NCI-H226 (cell line): ENCODE results near the gene CROCC.
"Not testable (repeated sequence)": the region's sequence is repeated elsewhere in the genome, so short reads cannot be mapped to it uniquely, and the experiment has no call there.

Experiments used
- DNase-seq: peaks from one replicate; pipeline ENCODE4 v3.0.0-alpha.2; 2015

Gene CROCC, protein sequence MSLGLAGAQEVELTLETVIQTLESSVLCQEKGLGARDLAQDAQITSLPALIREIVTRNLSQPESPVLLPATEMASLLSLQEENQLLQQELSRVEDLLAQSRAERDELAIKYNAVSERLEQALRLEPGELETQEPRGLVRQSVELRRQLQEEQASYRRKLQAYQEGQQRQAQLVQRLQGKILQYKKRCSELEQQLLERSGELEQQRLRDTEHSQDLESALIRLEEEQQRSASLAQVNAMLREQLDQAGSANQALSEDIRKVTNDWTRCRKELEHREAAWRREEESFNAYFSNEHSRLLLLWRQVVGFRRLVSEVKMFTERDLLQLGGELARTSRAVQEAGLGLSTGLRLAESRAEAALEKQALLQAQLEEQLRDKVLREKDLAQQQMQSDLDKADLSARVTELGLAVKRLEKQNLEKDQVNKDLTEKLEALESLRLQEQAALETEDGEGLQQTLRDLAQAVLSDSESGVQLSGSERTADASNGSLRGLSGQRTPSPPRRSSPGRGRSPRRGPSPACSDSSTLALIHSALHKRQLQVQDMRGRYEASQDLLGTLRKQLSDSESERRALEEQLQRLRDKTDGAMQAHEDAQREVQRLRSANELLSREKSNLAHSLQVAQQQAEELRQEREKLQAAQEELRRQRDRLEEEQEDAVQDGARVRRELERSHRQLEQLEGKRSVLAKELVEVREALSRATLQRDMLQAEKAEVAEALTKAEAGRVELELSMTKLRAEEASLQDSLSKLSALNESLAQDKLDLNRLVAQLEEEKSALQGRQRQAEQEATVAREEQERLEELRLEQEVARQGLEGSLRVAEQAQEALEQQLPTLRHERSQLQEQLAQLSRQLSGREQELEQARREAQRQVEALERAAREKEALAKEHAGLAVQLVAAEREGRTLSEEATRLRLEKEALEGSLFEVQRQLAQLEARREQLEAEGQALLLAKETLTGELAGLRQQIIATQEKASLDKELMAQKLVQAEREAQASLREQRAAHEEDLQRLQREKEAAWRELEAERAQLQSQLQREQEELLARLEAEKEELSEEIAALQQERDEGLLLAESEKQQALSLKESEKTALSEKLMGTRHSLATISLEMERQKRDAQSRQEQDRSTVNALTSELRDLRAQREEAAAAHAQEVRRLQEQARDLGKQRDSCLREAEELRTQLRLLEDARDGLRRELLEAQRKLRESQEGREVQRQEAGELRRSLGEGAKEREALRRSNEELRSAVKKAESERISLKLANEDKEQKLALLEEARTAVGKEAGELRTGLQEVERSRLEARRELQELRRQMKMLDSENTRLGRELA (N-terminal part only)

DNA sequence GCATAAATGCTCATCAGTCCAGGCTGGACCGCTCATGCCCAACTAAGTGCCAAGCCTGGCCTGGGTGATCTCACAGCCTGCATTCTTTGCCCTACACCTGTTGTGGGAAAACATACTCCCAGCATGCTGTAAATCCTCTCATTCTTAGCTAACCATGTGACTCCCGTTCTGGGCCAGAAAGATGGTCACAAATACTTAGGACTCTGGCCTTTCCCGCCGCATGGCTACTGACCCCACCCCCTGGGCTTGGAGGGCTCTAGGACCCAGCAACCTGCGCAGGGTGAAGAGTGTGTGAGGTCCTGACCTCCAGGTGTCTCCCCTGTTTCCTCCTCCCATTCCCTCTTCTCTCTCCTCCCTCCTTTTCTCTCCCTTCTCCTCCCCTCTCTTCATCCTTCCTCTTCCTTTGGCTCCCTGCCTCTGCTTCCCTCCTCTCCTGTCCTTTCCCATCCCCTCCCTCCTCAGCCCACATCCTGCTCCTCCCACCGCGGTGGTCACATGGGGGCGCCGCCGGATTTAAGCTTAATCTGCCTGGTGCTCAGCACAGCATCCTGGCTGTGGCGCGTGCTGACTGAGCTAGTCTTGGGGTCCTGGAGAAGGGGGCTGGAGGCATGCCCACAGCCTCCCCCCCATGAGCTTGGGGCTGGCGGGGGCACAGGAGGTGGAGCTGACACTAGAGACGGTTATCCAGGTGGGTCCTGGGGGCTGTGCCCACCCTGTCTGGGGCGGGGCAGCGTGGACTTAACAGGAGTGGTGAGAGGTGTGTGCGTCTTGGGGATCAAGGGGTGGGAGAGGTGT is at the start of gene CROCC:
CROCC (plus strand) TSS at position 541 of the 795 bp plus-strand sequence; CDS start at position 629, 88 bp downstream.
- DNase-seq = peak; percentile 73

DNA sequence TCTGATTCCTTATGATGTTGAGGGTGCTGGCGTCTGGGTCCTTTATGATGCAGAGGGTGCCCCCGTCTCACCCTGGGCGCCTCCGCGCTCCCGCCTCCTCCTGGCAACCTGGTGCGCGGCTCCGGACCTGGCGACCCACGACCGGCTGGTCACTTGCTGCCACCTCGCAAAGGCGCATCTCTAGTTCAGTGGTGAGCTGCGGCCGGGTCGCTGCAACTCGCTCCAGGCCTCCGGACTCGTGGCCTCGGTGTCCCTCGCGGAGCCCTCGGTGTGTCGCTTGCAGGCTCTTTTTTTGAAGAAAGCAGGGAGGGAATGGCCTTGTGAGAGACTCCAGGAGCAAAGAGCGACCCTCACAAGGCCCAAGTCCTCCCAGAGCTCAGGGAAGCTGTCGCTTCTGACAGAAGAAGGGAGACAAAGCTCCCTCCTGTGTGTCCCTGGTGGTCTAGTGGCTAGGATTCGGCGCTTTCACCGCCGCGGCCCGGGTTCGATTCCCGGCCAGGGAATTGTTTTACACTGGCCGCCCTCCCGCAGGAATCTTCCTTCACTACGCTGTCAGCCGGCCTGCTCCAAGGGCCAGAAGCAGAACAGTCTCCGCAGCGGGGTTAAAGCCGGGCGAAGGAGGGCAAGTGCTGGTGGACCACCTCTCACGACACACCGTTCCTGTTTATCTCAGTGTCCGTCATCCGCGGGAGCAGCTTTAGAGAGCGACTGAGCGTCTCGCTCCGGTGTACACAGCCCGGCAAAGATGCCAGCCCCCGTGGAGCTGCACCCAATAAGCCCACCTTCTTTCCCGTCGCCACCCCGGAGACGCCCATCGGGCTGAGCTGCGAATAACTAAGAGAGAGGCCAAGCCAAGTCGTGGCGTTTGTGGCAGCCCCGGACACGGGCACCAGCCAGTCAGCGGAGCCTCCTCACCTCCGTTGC is 49.3 kb upstream of the CROCC start:
- DNase-seq = peak; percentile 5

DNA sequence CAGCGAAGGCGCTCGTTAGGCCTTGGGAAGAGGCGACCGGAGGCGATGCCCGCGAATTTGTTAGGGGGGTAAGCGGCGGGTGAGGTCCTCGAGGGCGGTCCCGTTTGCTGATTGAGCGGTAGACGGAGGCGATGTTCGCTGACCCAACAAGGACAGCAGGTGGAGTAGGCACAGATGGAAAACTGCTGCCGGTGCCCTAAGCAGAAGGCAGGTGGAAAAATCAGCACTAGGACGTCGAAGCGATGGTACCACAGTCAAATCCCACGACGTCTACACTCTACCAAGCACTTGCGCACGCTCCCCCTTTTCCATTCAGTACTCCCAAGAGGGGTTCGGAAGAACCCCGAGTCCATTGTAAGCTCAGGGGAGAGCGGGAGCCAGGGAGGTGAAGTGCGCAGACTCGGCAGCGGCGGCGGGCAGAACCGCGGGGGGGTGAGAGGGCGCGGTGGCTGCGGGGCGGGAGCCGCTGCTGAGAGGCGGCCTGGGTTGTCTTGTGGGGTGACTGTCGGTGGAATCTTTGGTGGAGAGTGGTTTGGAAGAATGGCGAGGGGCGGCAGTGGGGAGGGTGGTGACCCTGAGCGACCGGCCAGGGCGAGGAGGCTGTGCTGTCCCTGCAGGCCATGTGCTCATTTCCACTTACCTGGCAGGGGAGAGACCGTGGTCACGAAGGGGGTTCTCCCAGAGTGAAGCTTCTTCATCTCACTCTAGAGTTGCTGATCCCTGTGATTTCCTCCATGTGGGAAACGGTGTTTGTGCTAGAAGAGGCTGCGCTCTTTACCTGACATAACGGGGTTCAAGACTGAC is 48.5 kb upstream of the CROCC start:
- DNase-seq = not testable (repeated sequence)

DNA sequence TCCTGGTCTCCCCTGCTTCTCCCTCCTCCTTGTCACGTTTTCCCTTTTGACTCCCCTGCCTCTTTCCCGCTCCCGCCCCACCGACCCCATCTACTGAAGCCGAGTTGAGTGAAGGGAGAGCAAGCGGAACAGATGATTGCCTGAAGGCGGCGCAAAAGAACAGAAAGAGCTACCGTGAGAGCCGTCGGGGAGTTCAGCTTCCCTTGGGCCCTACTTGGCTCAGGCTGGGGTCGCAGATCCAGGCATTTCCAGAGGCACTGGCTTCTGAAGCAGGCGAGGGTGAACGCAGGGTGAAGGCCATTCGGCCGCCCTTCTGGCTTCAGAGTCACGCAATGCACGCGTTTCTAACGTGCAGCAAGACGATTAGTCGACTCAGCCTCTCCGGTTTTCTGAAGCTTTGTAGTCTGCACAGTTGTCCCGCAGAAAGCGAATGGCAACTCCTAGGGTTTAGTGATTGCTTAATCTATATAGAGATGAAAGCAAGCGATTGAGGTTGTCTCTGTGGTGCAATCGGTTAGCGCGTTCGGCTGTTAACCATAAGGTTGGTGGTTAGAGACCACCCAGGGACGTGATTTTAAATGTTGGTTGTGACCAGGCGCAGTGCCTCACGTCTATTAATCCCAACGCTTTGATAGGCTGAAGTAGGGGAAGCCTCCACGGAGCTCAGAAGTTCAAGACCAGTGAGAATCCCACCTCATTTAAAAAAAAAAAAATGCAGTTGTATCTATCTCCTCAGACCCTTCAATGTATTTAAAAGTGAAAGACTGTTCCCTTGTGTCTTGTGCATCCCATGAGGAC is 46.6 kb upstream of the CROCC start:
- not testable (repeated sequence) for DNase-seq

DNA sequence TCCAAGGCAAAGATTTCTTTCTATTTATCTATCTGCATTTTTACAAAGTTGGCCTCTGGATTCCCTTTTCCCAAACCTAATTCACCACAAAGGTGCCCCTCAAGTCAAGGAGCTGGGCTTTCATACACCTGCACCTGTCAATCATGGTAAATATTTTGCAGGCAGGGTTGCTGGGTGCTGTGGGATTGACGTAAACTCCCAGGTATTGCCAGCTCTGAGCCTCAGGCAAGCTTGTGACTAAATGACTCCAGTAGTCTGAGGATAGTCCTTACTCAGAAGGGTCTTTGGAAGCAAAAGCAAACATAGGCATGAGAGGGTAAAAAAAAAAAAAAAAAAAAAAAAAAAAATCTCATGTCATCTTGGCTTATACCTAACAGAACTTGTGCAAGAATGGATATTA is 40.0 kb upstream of the CROCC start:
- not testable (repeated sequence) for DNase-seq

DNA sequence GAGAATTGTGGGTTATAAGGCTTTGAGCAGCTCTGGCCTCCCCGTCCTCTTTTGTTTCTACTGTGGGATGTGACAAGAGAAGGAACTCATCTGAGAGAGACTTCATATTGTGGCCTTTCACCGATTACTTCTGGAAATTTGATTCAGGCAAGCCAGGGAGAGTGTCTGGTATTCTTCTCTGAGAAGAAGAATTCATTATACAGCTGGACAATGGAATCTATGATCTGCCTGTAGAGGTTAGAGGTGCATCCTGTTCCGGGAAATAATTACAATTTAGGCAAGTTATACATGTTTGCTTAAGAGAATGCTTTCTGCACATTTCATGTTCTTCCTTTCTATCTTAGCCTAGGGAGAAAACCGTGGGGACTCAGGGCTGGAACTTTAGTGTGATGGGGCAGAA is 38.7 kb upstream of the CROCC start:
- DNase-seq = no peak

DNA sequence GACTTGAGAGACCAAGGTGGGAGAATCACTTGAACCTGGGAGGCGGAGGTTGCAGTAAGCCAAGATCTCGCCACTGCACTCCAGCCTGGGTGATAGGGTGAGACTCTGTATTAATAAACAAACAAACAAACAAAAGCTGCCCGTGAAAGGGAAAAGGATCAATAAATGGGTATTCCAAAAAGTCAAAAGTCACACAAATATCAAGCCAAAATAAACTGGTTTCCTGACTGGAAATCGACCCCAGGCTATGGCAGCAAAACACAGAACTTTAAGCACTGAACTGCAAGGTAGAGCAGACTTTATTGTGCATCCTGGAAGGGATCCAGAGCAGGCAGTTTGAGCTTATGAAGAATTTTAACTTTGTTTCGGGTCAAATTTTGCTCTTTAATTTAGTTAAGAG is 37.2 kb upstream of the CROCC start:
- DNase-seq = not testable (repeated sequence)

DNA sequence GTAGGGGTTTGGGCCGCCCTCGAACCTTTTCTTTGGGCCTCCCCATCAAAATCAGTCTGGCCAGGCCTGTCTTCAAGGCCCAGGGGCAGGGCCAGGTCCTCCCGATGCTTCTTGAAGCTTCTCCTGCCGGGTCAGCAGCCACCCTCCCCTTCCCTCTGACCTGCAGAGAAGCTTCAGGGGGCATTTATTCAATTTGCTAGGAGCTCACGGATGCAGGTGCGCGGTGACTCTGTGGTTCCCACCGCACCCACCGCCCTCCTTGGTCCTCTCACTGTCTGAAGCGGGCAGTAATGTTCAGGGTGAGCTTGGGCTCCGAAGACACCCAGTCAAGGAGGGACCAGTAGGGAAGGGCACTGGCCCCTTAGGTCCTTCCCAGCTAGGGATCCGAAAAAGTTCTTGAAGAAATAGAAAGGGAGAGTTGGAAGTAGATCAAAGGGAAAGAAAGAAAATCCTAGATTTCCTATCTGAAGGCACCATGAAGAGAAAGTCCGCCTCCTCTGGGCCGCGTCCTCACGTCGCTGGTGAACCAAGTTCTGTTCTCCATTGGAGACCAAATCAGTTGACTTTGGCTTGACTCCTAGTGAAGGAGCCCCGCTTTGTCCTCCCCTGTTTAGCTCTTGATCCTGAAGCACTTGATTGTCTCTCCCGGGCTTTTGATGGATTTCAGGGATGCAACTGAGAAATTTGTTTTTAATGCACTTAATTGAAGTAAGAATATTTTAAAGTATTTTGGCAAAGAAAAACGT is 34.7 kb upstream of the CROCC start:
- DNase-seq = no peak

DNA sequence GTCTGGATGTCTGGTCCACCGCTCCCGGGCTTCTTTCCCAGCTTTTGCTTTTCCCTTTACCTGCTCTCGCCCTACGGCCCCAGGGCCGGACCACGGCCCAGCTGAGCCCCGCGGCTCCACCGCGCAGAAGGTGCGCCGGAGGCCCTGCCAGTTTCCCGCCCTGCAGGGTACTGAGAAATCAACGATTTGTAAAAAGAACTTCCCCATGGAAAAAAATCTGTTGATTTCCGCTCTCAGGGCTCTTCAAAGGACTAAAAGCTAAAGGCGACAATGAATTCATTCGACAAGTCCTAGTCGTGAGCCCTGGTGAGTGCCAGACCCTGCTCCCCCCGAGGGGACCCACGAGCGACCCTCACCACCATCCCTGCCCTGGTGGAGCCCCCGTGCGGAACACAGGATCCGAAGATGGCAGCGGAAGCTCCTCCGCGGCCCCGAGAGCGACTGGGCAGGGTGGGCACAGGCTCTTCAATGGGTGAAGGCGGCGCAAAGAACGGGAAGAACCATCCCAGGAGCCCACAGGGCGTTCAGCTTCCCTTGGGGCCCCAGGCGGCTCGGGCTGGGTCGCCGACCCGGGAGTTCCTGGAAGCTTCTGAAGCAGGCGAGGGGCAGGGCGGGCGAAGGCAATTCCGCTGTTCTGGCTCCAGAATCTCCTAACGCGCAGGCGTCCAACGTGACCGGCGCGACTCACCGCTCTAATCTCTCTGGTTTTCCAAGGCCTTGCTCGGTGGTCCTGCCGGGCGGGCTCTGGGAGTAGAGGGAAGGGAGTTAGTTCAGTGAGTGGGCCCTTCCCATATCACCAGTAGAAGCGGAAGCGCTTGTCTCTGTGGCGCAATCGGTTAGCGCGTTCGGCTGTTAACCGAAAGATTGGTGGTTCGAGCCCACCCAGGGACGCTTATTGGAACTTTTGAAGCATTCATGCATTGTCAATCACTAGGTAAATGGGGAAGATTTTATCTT is 32.6 kb upstream of the CROCC start:
- peak; percentile 82 for DNase-seq

DNA sequence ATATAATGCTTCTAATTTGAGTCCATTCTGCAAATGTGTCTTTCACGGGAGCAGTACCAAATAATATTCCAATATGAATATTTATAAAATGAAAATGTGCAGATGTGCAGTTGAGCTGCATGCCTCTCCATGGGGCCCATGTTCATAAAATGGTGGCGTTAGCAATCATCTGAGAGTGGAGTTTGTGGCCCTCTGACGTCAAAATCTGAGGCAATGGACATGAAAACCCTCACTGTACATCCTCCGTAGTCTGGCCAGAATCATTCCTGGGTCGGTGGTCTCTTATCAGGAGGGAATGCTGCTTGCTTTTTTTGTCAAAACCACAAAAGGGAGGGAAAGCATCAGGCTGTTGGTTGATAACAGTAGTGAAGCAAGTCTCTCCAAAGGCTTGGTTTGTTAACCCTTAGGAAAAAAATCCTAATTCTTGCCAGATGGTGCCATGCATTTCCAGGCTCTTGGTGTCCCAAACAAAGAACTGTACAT is 31.2 kb upstream of the CROCC start:
- DNase-seq = not testable (repeated sequence)

DNA sequence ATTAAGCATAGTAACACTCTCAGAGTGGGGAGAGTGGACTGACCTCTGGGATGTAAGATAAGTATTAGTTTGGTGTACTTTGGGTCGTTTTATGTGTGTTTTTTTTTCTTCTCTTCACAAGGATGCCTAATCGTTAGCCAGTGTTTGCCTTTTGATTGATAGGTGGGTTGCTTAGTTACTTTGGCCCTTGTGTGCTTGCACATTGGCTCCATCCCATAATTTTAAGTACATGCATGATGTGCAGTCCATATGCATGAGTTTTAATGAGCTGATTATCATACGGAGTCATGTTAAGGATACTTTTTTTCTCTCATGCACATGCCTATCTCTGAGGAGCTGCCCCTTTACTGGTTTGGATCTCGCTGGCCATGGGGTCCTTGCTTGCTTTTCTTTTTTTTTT is 30.7 kb upstream of the CROCC start:
- DNase-seq = not testable (repeated sequence)

DNA sequence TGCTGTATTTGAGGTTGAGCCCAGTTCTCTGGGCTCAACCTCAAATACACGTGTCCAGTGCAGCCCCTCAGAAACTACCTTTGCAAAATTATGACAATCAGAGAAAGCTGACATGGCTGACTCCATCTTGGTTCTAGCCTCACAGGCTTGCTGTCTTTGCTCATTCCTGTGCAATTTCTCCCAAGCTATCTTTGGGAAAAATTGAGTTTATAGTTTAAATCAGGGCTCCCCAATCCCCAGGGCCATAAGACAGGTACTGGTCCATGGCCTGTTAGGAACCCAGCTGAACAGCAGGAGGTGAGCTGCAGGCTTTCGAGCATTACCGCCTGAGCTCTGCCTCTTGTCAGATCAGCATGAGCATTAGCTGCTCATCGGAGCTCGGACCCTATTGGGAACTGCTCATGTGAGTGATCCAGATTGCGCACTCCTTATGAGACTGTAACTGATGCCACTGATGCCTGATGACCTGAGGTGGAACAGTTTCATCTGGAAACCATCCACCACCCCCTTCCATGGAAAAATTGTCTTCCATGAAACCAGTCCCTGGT is 28.7 kb upstream of the CROCC start:
- DNase-seq = not testable (repeated sequence)

DNA sequence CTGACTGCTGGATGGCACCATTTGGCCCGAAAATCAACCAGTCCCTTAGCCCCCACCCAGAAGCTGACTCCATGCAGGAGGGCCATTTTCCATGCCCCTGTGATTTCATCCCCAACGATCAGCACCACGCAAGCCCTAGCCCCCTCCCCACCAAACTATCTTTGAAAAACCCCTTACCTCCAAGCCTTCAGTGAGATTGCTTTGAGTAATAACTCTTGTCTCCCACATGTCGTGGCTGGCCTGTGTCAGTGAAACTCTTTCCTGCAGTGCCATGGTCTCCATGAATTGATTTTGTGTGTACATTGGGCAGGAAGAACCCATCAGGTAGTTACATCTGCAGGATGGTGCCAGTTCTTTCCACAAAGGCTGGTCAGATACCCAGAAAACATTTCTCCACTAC is 27.9 kb upstream of the CROCC start:
- not testable (repeated sequence) for DNase-seq

DNA sequence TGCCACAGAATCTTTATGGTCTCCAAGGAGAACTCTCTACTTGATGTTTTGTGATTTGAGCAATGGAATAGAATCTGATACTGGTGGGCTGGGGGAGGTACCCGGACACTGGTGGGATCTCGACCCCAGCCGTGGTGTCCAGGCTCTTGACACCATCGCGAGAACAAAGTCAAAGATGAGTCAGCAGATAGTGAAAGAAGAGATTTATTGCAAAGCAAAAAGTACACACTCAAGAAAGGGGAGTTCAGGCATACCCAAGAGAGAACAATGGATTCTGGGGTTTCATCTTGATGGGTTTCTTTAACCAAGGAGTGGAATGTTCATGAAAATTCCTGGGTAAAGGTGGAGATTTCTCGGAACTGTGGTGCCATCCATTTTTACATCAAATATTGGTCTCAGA is 27.4 kb upstream of the CROCC start:
- not testable (repeated sequence) for DNase-seq

DNA sequence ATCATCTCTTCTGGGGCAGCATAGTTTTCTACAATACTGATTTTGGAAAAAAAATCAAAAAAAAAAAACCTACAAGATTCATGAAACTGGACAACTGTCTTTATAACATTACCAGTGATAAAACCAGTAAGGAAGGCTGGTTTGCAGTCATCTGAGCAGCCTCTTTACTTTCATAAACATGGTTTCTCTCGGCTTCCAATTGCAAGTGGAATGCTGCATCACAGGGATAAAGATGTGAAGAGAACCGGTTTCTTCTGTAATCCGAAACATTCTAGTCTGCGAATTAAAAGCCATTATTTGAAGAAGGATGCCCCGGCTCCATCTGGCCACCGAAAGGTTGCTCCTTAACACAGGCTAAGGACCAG is 26.5 kb upstream of the CROCC start:
- DNase-seq = not testable (repeated sequence)

DNA sequence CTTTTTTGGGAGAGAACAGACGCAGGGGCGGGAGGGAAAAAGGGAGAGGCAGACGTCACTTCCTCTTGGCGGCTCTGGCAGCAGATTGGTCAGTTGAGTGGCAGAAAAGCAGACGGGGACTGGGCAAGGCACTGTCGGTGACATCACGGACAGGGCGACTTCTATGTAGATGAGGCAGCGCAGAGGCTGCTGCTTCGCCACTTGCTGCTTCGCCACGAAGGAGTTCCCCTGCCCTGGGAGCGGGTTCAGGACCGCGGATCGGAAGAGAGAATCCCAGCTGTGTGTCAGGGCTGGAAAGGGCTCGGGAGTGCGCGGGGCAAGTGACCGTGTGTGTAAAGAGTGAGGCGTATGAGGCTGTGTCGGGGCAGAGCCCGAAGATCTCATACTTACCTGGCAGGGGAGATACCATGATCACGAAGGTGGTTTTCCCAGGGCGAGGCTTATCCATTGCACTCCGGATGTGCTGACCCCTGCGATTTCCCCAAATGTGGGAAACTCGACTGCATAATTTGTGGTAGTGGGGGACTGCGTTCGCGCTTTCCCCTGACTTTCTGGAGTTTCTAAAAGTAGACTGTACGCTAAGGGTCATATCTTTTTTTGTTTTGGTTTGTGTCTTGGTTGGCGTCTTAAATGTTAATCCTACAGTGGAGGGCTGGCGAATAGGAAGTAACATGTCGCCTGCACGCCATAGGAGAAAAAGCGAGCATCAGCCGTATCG is 26.0 kb upstream of the CROCC start, which contains the start of gene RNU1-2:
RNU1-2 (plus strand) TSS at position 383 of the 718 bp plus-strand sequence.
- DNase-seq = peak; percentile 97
